Natural killer cell (primary cell): Measurements from ENCODE around the gene PAN2. TPM values are rescaled to one million over a fixed set of nuclear protein-coding genes. Genes with fewer than 3 reads are reported as not detected.

Experiments
- ATAC-seq, 3 donors: fragments of 150-1000 bp in 2 of 3; fragments of 200-7000 bp in 1 of 3; cut with Tn5 transposase; 1 replicate in 1 of 3; 2 replicates in 2 of 3; pipeline ENCODE4 v1.10.0; 2021; ENCODE audit warnings: mild to moderate bottlenecking in 2 of 3, moderate library complexity in 2 of 3
- DNase-seq, 2 donors: peaks; one replicate each; pipeline versions ENCODE4 v3.0.0 to v3.0.0-alpha.2; 2013 to 2021; ENCODE audit warnings: mixed read lengths in 1 of 2
- H3K27ac ChIP-seq: one replicate; pipeline ENCODE4 v1.5.1; 2013; ENCODE audit warnings: mild to moderate bottlenecking, low read length
- H3K27me3 ChIP-seq: one replicate; pipeline ENCODE4 v1.6.1; 2013; ENCODE audit warnings: low read length; ENCODE audit not compliant: control insufficient read depth, insufficient read depth
- H3K36me3 ChIP-seq: one replicate; pipeline ENCODE4 v1.6.1; 2013; ENCODE audit warnings: low read length; ENCODE audit not compliant: control insufficient read depth, insufficient read depth
- H3K4me1 ChIP-seq: one replicate; pipeline ENCODE4 v1.6.1; 2013; ENCODE audit warnings: low read length; ENCODE audit not compliant: control insufficient read depth, insufficient read depth
- H3K4me3 ChIP-seq: one replicate; pipeline ENCODE4 v1.5.1; 2013; ENCODE audit warnings: low read length
- H3K9me3 ChIP-seq: one replicate; pipeline ENCODE4 v1.6.1; 2013; ENCODE audit warnings: low read length; ENCODE audit not compliant: control insufficient read depth, insufficient read depth
- H3K27ac Mint-ChIP-seq, 2 donors: one replicate each; pipeline ENCODE4 v1.8.0; 2022; ENCODE audit warnings: mild to moderate bottlenecking in 2 of 2, mixed read lengths in 2 of 2, moderate library complexity in 1 of 2
- H3K27me3 Mint-ChIP-seq, 2 donors: one replicate each; pipeline ENCODE4 v1.8.0; 2022; ENCODE audit warnings: low read depth in 2 of 2, mixed read lengths in 2 of 2
- H3K36me3 Mint-ChIP-seq: one replicate; pipeline ENCODE4 v1.8.0; 2022; ENCODE audit warnings: mixed read lengths
- H3K4me1 Mint-ChIP-seq, 2 donors: one replicate each; pipeline ENCODE4 v1.8.0; 2022; ENCODE audit warnings: mixed read lengths in 2 of 2
- H3K4me3 Mint-ChIP-seq: one replicate; pipeline ENCODE4 v1.8.0; 2022; ENCODE audit warnings: mild to moderate bottlenecking, moderate library complexity, mixed read lengths
- H3K9me3 Mint-ChIP-seq, 2 donors: one replicate each; pipeline ENCODE4 v1.8.0; 2022; ENCODE audit warnings: mixed read lengths in 2 of 2
- CTCF ChIP-seq: fragments of 200-600 bp; IDR thresholded peaks from one replicate; pipeline ENCODE4 v1.8.0; 2022; ENCODE audit warnings: antibody characterized with exemption
- WGBS: methylation state at CpG from one replicate; pipeline ENCODE4 v1.1.7; 2013; ENCODE audit warnings: missing lambda C conversion rate; ENCODE audit not compliant: insufficient coverage; 5-methylcytosine and 5-hydroxymethylcytosine counted together
- intact Hi-C: fragments of 100-400 bp; cut with micrococcal nuclease; formaldehyde crosslinking; loops from one replicate; pipeline ENCODE4 v1.14.2; 2022
- total RNA-seq, 4 donors: library from RNA; stranded (reverse); fragments of 120-200 nt in 1 of 4; gene quantifications; one replicate each; pipeline versions ENCODE4 v1.2.3 to v1.2.4, GENCODE V29; 2013 to 2022

The PAN2 gene
- total RNA-seq, 3 donors from 2014 or later (not counting 1 experiment from before 2014, with no cell fraction given): 86.2 to 117 (median 95.7) TPM

GRCh38 chr12:56300644-56301464 lies 32.9 kb downstream of the PAN2 start:
- H3K27me3 Mint-ChIP-seq: no peaks in the 10 kb centered on the region
- H3K36me3 Mint-ChIP-seq: no peaks in the 10 kb centered on the region
- Histone ChIP-seq H3K4me1 (peaks cover 34% of the 10 kb centered on the region), H3K27me3 (no peaks in the 10 kb centered on the region), H3K9me3 (no peaks in the 10 kb centered on the region), H3K4me3 (peak overlapping the region; percentile 72), H3K36me3 (peaks cover 5% of the 10 kb centered on the region), H3K27ac (peak overlapping the region; percentile 88)
- peak overlapping the region; percentile 93 for H3K4me3 Mint-ChIP-seq
- DNase-seq: no peak
- peak overlapping the region; percentile 97 to 98 for H3K27ac Mint-ChIP-seq
- ATAC-seq: no peak
- H3K4me1 Mint-ChIP-seq: peaks cover 55 to 56% of the 10 kb centered on the region in 2 donors
- no peaks in the 10 kb centered on the region for H3K9me3 Mint-ChIP-seq
- TF ChIP-seq CTCF: no peak
- intact Hi-C loops: loop anchor here (1.0 to 2.0 kb wide), 4 partner anchors 15 to 182 kb away; partner anchors contain the start of genes COQ10A and ZC3H10
- WGBS: 66% methylated on average over 21 of the region's 21 CpGs

DNA sequence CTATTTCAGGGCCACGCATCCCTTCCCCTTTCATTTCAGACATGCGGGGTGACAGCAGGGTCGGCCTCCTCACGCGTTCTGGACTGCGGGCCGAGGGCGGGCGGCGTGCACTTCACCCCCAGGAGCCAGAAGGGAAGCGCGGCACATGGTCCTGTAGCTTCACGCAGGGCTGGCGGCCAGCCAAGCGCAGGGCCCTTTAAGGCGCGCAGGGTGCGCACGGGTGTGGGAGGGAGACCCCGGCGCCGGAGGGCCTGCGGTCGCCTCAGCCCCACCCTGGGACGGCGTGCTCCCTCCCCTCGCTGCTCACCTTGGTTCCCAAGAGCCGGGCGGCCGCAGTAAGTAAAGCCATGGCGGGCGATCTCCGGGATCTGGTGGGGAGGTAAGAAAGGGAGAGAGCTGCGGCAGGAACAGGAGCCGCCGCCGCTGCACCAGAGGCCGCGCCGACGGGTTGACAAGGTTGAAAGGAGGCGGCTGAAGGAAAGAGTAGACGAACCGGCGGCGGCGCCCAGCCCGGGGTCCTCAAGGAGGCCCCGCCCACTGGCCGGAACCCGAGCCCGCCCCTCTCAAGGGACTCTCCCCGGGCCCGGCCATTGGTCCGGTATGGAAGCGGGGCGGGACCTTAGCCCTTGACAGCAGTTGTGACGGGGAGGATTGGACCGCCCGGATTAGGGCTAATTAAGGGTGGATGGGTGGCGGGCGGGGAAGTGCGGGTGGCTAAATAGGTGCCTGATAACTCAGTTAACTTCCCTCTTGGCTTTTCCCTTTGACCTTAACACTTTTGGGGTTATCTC lies 33.8 kb downstream of the PAN2 start, which contains the start of gene CS:
Gene CS (minus strand): TSS at position 478 of the 791 bp plus-strand sequence. CDS start 129 bp downstream, at position 349.
- H3K4me3 Mint-ChIP-seq: peak within 1 kb of the TSS; percentile 93
- ATAC-seq (peak; percentile 95 to 99 (median 96)), DNase-seq (peak; percentile 98 to 99)
- no peaks in the 10 kb centered on the region for H3K9me3 Mint-ChIP-seq
- Histone ChIP-seq H3K36me3 (peaks cover 5% of the 10 kb centered on the region), H3K4me1 (peaks cover 34% of the 10 kb centered on the region), H3K9me3 (no peaks in the 10 kb centered on the region), H3K27ac (peak within 1 kb of the TSS; percentile 88), H3K4me3 (peak within 1 kb of the TSS; percentile 72), H3K27me3 (no peaks in the 10 kb centered on the region)
- under 1% methylated on average over 63 of the region's 63 CpGs for WGBS
- peak within 1 kb of the TSS; percentile 97 to 98 for H3K27ac Mint-ChIP-seq
- TF ChIP-seq CTCF: no peak
- H3K36me3 Mint-ChIP-seq: no peaks in the 10 kb centered on the region
- intact Hi-C loops: loop anchor here (1.0 to 2.0 kb wide), 4 partner anchors 16 to 181 kb away; partner anchors contain the start of genes COQ10A and ZC3H10
- no peaks in the 10 kb centered on the region for H3K27me3 Mint-ChIP-seq
- peaks cover 55 to 56% of the 10 kb centered on the region in 2 donors for H3K4me1 Mint-ChIP-seq

- Histone ChIP-seq H3K27ac (peak overlapping the region; percentile 88), H3K9me3 (no peaks in the 10 kb centered on the region), H3K4me3 (peak overlapping the region; percentile 72), H3K36me3 (peaks cover 5% of the 10 kb centered on the region), H3K27me3 (no peaks in the 10 kb centered on the region), H3K4me1 (peaks cover 34% of the 10 kb centered on the region)
- Mint-ChIP-seq H3K4me1 (peaks cover 55 to 56% of the 10 kb centered on the region in 2 donors), H3K27ac (peak overlapping the region; percentile 97 to 98), H3K27me3 (no peaks in the 10 kb centered on the region), H3K36me3 (no peaks in the 10 kb centered on the region), H3K9me3 (no peaks in the 10 kb centered on the region), H3K4me3 (peak overlapping the region; percentile 93)
- under 1% methylated on average over 10 of the region's 10 CpGs for WGBS
- intact Hi-C loops: no loop called here
- TF ChIP-seq CTCF: no peak
- no peak for ATAC-seq
- peak in 1 of 2 donors; percentile 62 for DNase-seq
Measured at GRCh38 chr12:56299308-56299852, 34.4 kb downstream of the PAN2 start.
